Lung (tissue), 12 donors: ENCODE results near the gene TMEM164. TPM values are rescaled to one million over a fixed set of nuclear protein-coding genes. Genes with fewer than 3 reads are reported as not detected.

Experiments
- ATAC-seq: fragments of 200-7000 bp; cut with Tn5 transposase; one replicate; pipeline ENCODE4 v1.9.1; 2020; ENCODE audit warnings: moderate number of reproducible peaks; ENCODE audit not compliant: insufficient read depth, low FRiP score
- DNase-seq, 3 donors: peaks; one replicate each; pipeline ENCODE4 v3.0.0-alpha.2; 2013 to 2017
- H3K27ac ChIP-seq, 2 donors: one replicate each; pipeline ENCODE4 v1.5.1; 2013; ENCODE audit warnings: mild to moderate bottlenecking in 2 of 2, moderate library complexity in 2 of 2, control low read depth in 1 of 2, inconsistent platforms in 1 of 2, low read depth in 1 of 2, low read length in 1 of 2
- H3K27me3 ChIP-seq, 3 donors: one replicate each; pipeline ENCODE4 v1.5.1; 2013; ENCODE audit warnings: low read length in 2 of 3; ENCODE audit not compliant: control insufficient read depth in 3 of 3, insufficient read depth in 3 of 3
- H3K36me3 ChIP-seq, 4 donors: one replicate each; pipeline ENCODE4 v1.5.1; 2013; ENCODE audit warnings: low read length in 4 of 4, mild to moderate bottlenecking in 1 of 4, moderate library complexity in 1 of 4; ENCODE audit not compliant: control insufficient read depth in 4 of 4, insufficient read depth in 4 of 4
- H3K4me1 ChIP-seq, 5 donors: one replicate each; pipeline ENCODE4 v1.5.1; 2013; ENCODE audit warnings: low read length in 5 of 5, mild to moderate bottlenecking in 2 of 5, moderate library complexity in 1 of 5; ENCODE audit not compliant: control insufficient read depth in 5 of 5, insufficient read depth in 5 of 5
- H3K4me3 ChIP-seq: one replicate; pipeline ENCODE4 v1.5.1; 2013; ENCODE audit warnings: mild to moderate bottlenecking, control low read depth, moderate library complexity
- H3K9ac ChIP-seq, 2 donors: one replicate each; pipeline ENCODE4 v1.5.1; 2013; ENCODE audit warnings: low read length in 2 of 2, control low read depth in 1 of 2; ENCODE audit not compliant: insufficient read depth in 1 of 2
- H3K9me3 ChIP-seq, 4 donors: one replicate each; pipeline ENCODE4 v1.5.1; 2013; ENCODE audit warnings: low read length in 3 of 4, mild to moderate bottlenecking in 1 of 4, moderate library complexity in 1 of 4; ENCODE audit not compliant: control insufficient read depth in 4 of 4, insufficient read depth in 3 of 4
- WGBS, 2 donors: extraction: QIAGEN DNeasy Blood & Tissue Kit; methylation state at CpG; one replicate each; pipeline ENCODE4 v1.1.7; 2013; 5-methylcytosine and 5-hydroxymethylcytosine counted together
- polyA plus RNA-seq, 2 donors: library from polyadenylated mRNA; stranded (reverse); fragments of 200-250 nt; gene quantifications; one replicate each; pipeline ENCODE4 v1.2.1, GENCODE V29; 2013
- total RNA-seq, 2 donors: library from RNA; depleted of rRNA in 1 of 2; stranded (reverse); fragments of >200 nt in 1 of 2; gene quantifications; one replicate each; pipeline ENCODE4 v1.2.1, GENCODE V29; 2014 to 2021
- TF ChIP-seq, protein P1 (sequence below): IDR thresholded peaks from 2 replicates; pipeline ENCODE4 v1.5.1; 2012; ENCODE audit warnings: mild to moderate bottlenecking; ENCODE audit errors: control extremely low read depth, extremely low read depth
- donor health status: control.
- donor health status: control.
- donor health status: Bipolar disorder and iron deficiency.
- donor health status: healthy.
- donor health status: DM: yes; HTN: yes; CAD: no.

The TMEM164 gene
- total and polyA plus RNA-seq, 4 donors = 22.4 to 87.0 (median 38.0) TPM

DNA sequence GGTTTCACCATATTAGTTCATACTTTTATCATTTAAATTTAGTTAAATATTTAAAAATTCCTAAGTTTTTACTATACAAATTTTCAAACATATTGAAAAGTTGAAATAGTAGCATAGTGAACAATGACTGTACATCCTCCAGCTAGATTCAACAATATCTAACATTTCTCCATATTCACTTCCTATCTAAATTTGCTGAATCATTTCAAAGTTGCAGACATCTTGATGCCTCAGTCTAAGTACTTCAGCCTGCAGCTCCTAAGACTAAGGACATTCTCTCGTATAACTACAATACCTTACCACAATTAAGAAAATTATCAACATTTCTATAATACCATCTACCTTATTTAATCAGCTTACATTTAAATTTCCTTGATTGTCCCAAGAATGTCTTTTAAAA, 132.7 kb downstream of the TMEM164 start:
- TF ChIP-seq, protein P1, sequence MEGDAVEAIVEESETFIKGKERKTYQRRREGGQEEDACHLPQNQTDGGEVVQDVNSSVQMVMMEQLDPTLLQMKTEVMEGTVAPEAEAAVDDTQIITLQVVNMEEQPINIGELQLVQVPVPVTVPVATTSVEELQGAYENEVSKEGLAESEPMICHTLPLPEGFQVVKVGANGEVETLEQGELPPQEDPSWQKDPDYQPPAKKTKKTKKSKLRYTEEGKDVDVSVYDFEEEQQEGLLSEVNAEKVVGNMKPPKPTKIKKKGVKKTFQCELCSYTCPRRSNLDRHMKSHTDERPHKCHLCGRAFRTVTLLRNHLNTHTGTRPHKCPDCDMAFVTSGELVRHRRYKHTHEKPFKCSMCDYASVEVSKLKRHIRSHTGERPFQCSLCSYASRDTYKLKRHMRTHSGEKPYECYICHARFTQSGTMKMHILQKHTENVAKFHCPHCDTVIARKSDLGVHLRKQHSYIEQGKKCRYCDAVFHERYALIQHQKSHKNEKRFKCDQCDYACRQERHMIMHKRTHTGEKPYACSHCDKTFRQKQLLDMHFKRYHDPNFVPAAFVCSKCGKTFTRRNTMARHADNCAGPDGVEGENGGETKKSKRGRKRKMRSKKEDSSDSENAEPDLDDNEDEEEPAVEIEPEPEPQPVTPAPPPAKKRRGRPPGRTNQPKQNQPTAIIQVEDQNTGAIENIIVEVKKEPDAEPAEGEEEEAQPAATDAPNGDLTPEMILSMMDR = no peak
- DNase-seq (no peak), ATAC-seq (no peak)
- peaks cover 0 to 3% (median 0%) of the 10 kb centered on the region in 4 donors for H3K36me3 ChIP-seq
- no peaks in the 10 kb centered on the region for H3K9me3 ChIP-seq
- H3K4me3 ChIP-seq = no peak overlapping the region
- H3K9ac ChIP-seq = no peak overlapping the region
- H3K27ac ChIP-seq = no peak overlapping the region
- H3K27me3 ChIP-seq = peaks cover 0 to 14% (median 13%) of the 10 kb centered on the region in 3 donors
- H3K4me1 ChIP-seq = peaks cover 0 to 6% (median 0%) of the 10 kb centered on the region in 5 donors
- WGBS, 2 donors = 45 to 72% methylated on average over 1 of the region's 1 CpG

DNA sequence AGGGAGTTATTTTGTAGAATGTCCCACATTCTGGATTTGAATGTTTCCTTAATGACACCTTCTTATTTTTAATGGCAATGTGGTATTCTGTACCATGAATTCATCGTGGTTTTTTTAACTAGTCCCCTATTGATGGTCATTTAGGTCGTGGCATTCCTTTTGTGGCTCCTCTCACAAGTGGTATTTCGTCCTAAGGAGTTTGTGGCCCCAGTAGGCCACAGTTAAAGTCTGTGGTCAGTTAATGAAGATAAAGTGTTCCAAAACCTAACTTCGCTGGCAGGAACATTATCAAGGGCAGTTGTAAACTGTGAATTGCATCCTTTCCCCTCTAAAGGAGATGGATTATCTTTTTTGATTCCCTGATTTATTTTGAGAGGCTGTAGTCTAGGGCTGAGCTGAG, 133.2 kb downstream of the TMEM164 start:
- no peak overlapping the region for H3K27ac ChIP-seq
- H3K4me1 ChIP-seq = peaks cover 0 to 6% (median 0%) of the 10 kb centered on the region in 5 donors
- DNase-seq (no peak), ATAC-seq (no peak)
- H3K4me3 ChIP-seq = no peak overlapping the region
- 61 to 87% methylated on average over 4 of the region's 4 CpGs for WGBS, 2 donors
- H3K36me3 ChIP-seq = peaks cover 0 to 3% (median 0%) of the 10 kb centered on the region in 4 donors
- TF ChIP-seq, protein P1 = no peak
- peaks cover 0 to 14% (median 13%) of the 10 kb centered on the region in 3 donors for H3K27me3 ChIP-seq
- no peak overlapping the region for H3K9ac ChIP-seq
- no peaks in the 10 kb centered on the region for H3K9me3 ChIP-seq

DNA sequence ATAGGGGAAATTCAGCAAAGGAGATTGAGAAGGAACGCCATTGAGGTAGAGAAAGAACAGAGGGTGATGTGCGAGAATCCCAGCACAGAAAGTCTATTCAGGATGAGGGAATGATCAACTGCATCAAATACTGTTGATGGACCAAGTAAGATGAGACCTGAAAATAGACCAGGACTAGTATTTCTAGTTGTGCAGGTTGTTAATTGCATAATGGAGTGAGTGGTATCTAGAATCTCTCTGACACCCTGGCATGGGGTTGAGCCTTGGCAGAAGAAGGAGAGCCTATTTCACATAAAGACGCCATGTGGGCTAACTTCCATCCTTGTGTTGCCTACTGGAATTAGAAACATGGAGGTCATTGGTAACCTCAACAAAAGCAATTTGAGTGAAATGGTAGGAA, 135.6 kb downstream of the TMEM164 start:
- no peak for DNase-seq
- TF ChIP-seq, protein P1 = no peak
- 86 to 97% methylated on average over 3 of the region's 3 CpGs for WGBS, 2 donors
- ATAC-seq = no peak
- H3K4me1 ChIP-seq = peaks cover 0 to 6% (median 0%) of the 10 kb centered on the region in 5 donors
- H3K9me3 ChIP-seq = no peaks in the 10 kb centered on the region
- H3K27ac ChIP-seq = no peak overlapping the region
- no peak overlapping the region for H3K4me3 ChIP-seq
- H3K27me3 ChIP-seq = peaks cover 0 to 9% (median 3%) of the 10 kb centered on the region in 3 donors
- peaks cover 0 to 3% (median 0%) of the 10 kb centered on the region in 4 donors for H3K36me3 ChIP-seq
- no peak overlapping the region for H3K9ac ChIP-seq

DNA sequence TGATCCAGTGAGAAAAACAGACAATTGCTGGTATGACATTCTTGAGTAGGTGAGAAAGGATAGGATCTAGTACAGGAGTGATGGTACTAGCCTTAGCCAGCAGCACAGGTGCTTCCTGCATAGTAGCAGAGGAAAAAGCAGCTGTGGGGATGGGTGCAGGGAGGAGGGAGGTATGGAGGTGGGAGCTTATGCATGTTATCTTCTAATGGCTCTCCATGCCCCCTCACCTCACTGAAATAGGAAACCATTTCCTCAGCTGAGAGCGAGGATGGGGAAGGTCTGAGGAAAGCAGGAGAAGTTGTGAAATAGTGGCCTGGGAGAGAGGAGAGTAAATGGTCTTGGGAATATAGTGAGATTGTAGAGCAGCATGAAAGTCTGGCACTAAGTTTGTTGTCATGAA, 136.3 kb downstream of the TMEM164 start:
- 8 to 47% methylated on average over 1 of the region's 1 CpG for WGBS, 2 donors
- peaks cover 0 to 10% (median 0%) of the 10 kb centered on the region in 5 donors for H3K4me1 ChIP-seq
- H3K9me3 ChIP-seq = no peaks in the 10 kb centered on the region
- no peak for DNase-seq
- no peak for ATAC-seq
- TF ChIP-seq, protein P1 = no peak
- peaks cover 0 to 12% (median 3%) of the 10 kb centered on the region in 3 donors for H3K27me3 ChIP-seq
- no peak overlapping the region for H3K9ac ChIP-seq
- peaks cover 0 to 3% (median 0%) of the 10 kb centered on the region in 4 donors for H3K36me3 ChIP-seq
- no peak overlapping the region for H3K27ac ChIP-seq
- H3K4me3 ChIP-seq = no peak overlapping the region
